Thyroid gland (tissue), 4 donors: ENCODE results near the gene POLR2L.

Experiments used
- POLR2A ChIP-seq, 2 donors: fragments of 450-650 bp; IDR thresholded peaks; one replicate each; pipeline ENCODE4 v1.6.1; 2017; ENCODE audit warnings: antibody characterized with exemption in 2 of 2, mild to moderate bottlenecking in 2 of 2, moderate library complexity in 1 of 2
- TF ChIP-seq, protein P1 (sequence below), 6 experiments: fragments of 200-600 bp in 3 of 6; fragments of 450-650 bp in 3 of 6; sonication (generic) in 3 of 6; IDR thresholded peaks; one replicate each; pipeline ENCODE4 v1.5.1; 2016 to 2019; ENCODE audit warnings: antibody characterized with exemption in 6 of 6, mild to moderate bottlenecking in 2 of 6, inconsistent platforms in 1 of 6, moderate library complexity in 1 of 6

DNA sequence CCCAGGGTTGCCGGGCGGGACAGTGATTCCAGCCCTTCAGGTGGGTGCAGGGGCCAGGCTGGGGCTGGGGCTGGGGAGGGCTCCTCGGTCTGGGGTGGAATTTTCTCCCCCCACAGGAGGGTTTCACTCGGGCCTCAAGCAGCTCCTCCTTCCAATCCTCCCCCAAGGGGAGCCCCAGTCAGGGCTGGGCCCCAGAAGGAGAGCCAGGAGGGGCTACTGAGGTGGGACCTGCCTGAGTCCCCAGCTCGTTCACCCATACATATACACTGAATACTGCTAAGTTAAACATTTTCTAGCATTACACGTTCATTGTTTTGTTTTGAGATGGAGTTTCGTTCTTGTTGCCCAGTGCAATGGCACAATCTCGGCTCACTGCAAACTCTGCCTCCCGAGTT, 16.1 kb downstream of the POLR2L start:
- TF ChIP-seq, protein P1, sequence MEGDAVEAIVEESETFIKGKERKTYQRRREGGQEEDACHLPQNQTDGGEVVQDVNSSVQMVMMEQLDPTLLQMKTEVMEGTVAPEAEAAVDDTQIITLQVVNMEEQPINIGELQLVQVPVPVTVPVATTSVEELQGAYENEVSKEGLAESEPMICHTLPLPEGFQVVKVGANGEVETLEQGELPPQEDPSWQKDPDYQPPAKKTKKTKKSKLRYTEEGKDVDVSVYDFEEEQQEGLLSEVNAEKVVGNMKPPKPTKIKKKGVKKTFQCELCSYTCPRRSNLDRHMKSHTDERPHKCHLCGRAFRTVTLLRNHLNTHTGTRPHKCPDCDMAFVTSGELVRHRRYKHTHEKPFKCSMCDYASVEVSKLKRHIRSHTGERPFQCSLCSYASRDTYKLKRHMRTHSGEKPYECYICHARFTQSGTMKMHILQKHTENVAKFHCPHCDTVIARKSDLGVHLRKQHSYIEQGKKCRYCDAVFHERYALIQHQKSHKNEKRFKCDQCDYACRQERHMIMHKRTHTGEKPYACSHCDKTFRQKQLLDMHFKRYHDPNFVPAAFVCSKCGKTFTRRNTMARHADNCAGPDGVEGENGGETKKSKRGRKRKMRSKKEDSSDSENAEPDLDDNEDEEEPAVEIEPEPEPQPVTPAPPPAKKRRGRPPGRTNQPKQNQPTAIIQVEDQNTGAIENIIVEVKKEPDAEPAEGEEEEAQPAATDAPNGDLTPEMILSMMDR (IDR thresholded peaks at IDR 0.05), result no peak
- no peak for TF ChIP-seq POLR2A (IDR thresholded peaks at IDR 0.05)
